Colon (tissue), 2 donors: Measurements from ENCODE around the gene CLEC5A.
"Not testable (repeated sequence)": the region's sequence is repeated elsewhere in the genome, so short reads cannot be mapped to it uniquely, and the experiment has no call there.

Experiments
- FAIRE-seq: peaks from 2 replicates; lab custom pipeline; 2012; peaks lifted over from hg19 to GRCh38; lab: Jason Lieb, UNC
- donor health status: control.
- donor health status: control.

Gene CLEC5A

DNA sequence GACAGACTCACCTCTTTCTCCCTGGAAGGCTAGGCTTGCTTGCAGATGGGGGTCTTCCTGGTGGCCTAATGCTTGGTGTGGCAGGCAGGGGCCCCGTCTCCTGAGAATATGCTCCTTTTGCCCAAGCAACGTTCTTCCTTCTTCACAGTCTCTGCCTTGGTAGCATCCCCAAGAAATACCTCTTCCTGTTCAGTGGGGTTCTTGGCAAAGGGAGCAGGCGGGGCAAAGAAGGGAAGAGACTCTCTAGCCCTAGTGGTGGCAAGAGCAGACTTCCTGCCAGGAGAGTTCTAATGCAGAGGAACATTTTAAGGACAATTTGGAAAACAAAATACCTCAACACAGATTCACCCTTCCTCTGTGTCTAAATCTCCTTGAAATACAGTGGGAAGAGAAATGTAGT lies at the start of gene CLEC5A:
CLEC5A (minus strand) TSS at position 179 of the 400 bp plus-strand sequence. CDS start 682 bp downstream, outside the sequence.
- FAIRE-seq, result no peak

DNA sequence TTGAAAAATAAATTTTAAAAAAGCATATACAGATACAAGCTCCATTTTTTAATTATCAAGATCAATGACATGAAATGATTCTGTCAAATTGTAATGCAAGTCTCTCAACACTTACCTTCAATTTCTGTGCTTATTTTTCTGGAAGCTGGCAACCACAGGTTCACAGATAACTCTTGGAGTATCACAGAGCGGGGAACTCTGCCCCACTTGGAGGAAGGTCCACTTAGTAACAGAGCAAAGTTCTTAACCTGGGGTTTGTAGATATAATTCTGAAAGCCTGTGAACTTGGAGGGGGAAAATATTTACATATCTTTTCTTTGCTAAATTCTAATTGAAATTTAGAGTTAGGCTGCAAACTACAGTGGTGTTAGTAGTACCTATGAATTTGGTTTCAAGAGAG lies 46.6 kb upstream of the CLEC5A start:
- FAIRE-seq, result no peak

DNA sequence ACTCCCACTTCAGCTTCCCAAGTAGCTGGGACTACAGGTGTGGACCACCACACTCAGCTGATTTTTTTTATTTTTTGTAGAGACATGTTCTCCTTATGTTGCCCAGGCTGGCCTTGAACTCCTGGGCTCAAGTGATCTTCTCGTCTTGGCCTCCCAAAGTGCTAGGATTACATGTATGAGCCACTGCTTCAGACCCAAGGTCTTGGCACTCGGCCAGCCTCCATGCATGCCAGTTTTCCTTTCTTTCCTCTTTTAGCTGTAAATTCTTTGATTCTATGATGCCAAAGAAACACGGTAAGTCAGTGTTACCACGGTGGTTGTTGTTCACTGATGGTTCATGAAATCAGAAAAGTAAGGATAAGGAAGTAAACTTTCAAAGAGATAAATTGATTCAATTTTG lies 45.9 kb upstream of the CLEC5A start:
- no peak for FAIRE-seq

DNA sequence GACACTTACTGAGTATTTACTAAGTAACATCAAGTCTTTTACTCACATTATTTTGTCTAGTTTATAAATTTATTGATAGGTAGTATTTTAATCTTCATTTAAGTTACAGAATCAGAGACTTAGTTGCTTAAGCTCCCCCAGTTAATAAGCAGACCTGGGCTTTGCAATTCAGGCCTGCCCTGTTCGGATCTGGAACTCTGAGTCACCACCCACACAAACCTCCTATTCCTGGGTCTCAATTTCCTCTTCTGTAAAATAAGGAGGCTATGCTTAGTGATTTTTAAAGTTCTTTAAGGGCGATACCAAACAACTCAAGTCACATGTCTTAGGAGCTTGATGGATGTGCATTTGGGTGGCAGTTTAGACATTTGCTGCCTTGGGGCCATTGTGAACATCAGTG lies 45.4 kb upstream of the CLEC5A start:
- no peak for FAIRE-seq

DNA sequence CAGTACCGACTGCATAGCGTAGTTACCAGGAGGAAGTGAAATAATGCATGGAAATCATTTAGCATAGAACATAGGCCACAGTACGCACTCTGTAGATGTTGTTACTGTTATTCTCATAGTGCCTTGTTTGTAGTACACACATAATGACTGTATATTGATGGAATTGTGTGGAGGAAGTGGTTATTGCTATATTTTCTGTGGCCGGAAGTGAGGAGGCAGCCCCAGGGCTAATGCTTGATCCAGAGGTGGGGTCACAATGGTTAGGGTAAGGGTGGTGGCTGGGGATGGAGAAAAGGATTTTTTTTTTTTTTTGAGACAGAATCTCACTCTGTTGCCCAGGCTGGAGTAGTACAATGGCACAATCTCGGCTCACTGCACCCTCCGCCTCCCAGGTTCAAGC lies 44.4 kb upstream of the CLEC5A start:
- FAIRE-seq, result no peak

DNA sequence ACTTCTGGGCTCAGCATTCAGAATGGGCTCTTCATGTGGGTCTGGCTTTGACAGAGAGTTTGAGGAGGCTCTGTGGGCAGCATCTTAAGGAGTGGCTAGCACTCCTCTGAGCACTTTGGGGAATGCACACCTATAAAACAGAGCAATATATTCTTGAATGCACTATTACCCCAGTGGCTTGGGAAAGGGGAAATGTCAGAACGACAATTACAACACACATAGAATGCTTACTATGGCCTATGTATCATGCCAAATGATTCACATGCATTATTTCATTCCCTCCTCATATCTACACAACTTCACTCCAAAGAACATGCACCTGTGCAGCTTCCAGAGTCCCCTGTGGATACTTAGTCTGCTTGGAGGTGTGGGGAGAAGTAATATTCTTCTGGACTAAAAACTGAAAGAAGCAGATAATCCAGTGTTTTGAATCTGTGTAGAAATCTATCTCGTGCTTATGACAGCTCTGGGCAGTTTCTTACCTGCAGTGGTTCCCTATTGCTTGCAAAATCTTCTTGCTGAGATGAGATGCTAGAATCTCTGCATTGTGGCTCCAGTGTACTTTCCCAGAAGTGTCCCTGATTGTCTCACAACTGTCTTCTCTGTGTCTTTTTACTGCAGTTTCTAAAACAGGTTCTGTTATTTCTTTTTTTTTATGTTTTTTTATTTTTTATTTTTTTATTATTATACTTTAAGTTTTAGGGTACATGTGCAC lies 43.4 kb upstream of the CLEC5A start:
- FAIRE-seq, result no peak

DNA sequence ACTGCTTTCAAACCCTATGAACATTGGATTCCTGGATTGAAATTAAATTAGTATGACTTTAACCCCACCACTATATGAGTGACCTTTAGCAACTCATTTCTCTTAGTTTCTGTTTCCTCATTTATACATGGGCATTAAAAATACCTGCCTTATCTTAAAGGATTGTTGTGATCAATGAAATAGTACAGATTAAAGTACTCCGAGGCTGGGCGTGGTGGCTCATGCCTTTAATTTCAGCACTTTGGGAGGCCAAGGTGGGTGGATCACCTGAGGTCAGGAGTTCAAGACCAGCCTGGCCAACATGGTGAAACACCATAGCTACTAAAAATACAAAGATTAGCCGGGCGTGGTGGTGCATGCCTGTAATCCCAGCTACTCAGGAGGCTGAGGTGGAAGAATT lies 41.0 kb upstream of the CLEC5A start:
- FAIRE-seq, result not testable (repeated sequence)

DNA sequence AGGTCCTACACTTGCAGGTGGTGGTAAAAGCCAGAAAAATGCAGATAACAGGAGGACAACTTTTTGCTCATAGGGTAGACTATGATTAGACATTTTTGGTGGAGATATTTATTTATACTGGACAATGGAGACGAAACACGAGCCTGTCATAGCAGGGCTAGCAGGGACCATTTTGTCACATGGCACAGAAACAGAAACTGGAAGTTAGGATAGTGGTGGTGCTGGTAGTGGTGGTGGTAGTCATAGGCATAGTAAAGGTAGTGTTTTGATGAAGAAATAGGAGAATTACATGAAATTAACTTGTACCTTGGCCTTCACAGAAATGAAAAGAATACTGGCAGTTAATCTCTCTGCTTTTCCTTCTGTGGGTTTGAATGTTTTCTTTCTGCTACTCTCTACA lies 40.1 kb upstream of the CLEC5A start:
- no peak for FAIRE-seq

DNA sequence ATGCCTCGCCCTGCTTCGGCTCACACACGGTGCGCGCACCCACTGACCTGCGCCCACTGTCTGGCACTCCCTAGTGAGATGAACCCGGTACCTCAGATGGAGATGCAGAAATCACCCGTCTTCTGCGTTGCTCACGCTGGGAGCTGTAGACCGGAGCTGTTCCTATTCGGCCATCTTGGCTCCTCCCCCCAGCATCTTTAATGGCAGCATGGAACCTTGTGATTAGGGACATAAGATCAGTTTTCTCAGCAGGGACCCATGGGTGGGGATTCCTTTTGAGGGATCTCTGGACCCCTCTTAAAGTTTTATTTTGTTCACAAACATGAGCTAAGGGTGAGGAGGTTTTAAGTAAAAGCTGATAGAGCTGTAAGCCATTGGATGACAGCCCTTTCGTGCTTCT lies 39.2 kb upstream of the CLEC5A start:
- not testable (repeated sequence) for FAIRE-seq

DNA sequence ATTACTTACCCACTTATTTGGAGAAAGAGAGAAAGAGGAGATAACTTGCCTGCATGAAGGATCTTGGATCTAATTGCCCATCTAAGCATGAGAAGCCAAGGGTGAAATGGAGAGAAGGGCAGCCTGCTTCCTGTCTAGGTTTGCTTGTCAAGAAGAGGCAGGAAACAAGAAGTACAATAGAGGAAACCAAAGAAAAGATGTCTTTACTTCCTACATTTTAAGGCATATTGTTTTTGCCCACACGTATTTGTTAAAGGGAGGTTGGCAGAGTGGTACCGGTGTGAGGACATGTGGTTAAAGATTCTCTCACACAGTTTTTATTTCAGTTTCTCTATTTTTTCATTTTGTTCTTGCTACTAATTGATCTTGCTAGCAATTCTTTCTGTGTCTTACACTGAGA lies 32.8 kb upstream of the CLEC5A start:
- FAIRE-seq, result no peak

DNA sequence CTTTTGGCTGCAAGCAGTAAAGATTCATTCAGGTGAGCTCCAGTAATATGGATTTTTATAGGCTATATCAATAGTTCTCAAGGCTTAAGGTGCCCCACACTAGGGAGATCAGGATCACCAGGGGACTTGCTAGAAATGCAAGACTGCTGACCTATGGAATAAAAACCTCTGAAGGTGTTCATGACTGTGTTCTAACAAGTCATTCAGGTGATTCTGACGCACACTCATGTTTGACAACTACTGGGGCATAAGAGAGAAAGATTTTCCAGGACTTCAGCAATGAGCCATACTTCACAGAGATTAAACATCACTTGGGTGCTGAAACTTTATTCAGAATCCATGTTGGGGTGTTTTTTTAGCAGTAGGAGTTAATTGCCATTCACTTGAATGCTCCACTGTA lies 31.6 kb upstream of the CLEC5A start:
- no peak for FAIRE-seq

DNA sequence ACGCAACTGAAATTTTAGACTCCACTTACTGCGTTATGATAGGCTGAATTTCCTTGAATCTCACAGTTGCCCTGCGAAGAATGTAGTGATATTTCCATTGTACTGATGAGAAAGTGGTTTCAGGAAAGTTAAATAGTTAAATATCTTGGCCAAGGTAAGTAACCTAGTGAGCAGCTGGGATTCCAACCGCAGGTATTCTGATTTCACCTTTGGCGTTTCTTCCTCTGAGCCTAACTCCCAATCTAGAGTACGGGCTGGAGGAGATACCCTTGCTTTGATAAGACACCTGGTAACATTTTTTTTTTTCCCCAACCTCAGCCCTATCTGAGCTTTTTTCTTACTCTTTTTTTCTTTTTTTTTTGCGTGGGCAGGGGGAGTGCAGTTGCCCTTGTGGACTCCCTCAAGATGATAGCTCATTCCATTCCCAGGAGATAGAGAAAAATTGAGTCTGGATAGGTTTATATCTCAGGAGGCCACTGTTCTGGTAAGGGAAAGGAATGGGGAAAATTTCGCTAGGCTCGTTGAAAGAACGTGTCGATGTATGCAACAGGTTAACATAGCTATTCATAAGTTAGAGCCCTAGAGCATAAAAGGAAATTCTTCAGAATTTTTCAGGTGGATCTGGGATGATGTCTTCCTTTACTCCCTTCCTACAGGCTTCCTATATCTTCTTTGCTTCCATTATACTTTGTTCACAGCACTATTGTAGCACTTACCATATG lies 29.9 kb upstream of the CLEC5A start:
- FAIRE-seq, result no peak

DNA sequence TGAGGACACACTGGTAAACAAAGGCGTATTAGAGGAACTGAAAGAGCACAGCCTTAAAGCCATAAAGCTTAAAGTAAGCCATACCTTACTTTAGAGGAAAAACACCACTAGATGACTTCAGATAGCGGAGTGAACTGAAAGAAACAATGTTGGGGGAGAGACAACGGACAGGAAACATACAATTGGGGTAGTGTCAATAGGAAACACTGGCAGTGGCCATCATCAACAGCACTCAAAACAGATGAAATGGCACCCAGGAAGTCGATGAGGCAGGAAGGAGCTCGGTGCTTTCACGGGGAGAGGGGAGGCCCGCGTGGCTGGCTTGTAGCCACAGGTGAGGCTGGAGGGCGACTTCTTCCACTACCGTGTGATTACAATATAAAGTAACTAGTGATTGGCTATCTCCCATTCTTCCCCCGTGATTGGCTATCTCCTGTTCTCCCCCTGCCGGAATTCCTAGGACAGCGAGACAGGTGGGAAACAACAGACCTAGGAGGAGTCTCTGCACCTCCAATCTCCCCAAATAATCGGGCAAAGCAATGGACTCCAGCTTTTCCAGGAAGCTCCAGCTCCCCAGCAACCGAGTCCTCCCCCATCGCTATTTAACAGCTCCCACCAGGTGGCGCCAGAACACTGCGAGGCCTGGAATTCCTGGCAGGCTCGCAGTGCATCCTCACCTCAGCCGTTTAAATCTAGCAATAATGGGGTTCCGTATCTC lies 29.2 kb upstream of the CLEC5A start:
- no peak for FAIRE-seq

DNA sequence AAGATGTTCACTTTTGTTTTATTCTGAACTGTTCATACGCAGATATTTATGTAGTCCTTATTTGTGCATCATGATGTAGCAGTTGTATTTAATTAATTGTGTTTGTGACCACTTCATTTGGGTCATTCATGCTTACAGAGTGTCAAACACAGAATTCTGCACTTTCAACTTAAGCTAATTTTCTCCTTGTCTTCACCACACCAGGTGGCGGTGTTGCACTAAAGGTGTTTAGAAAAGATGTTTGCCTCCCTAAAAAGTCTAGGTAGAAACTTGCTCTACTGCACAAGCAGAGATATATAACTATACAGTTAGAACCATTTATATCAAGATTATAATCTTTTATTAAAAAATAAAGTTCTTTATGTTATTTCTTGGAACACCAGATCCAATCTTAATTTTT lies 28.1 kb upstream of the CLEC5A start:
- FAIRE-seq, result no peak

DNA sequence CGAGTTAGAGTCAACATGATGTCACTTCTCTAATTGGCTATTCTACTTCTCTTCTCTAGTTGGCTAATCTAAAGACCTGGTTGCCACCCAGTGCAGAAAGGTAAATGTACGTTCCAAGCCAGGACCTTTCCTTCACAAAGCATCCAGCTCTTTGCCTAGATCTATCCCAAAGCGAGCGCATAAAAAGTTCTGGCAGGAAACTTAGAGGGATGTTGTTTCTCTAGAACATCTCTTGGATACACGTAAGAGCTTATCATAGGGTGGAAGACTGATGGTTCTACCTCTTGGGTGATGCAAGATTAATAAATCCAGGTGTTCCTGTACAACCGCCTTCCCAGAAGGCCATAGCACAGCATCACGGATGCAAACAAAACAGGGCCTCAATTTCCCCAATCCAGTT lies 26.9 kb upstream of the CLEC5A start, which contains the start of gene TAS2R38:
TAS2R38 (minus strand) TSS at position 101 of the 400 bp plus-strand sequence; CDS start at position 17, 84 bp downstream.
- no peak for FAIRE-seq

DNA sequence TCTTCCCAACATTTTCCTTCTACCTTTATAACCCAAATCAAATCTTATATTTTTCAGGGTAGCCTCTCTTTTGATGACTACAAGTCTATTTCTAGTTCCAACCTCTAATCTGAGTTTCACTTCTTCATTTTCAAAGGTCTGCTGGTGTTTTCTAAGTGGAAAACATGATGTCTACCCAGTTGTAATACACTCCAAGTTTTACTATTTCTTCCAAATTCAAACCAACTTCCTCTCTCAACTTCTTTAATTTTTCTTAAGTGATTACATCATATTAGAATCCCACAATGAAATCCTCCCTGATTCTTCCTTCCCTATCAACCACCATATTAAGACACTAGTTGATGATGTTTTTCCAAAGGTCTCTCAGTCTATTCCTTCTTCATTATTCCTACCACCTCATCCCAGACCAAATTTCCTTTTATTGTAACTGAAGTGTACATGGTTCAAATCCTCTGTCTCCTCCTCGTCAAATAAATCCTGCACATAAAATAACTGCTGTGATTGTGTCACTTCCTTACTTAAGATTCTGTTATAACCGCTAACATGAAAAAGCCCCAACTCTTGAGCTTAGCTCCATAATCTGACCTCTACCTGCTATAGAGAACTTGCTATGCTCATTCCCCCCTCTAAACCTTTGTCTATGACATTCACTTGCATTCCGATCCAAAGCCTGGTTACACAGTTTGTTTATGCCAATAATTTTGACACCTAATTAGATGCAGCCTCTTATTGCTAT lies 14.1 kb upstream of the CLEC5A start:
- FAIRE-seq, result no peak

DNA sequence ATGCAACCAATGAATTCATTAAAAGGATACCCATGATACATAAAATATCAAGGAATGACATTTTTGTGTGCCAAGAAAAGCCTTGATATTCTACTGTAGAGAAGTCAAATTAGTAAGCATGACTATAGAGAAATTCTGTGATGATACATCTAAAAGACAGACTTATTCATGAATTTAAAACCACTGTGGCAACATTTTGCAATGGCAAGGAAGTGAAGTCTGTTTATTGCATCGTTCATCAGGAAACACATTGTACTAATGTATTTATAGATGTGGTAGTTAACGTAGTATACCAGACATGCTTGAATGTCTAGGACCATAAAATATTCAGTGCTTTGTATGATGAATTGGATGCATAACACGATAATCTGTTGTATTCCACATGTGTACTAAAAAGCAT lies 9.3 kb upstream of the CLEC5A start:
- no peak for FAIRE-seq

DNA sequence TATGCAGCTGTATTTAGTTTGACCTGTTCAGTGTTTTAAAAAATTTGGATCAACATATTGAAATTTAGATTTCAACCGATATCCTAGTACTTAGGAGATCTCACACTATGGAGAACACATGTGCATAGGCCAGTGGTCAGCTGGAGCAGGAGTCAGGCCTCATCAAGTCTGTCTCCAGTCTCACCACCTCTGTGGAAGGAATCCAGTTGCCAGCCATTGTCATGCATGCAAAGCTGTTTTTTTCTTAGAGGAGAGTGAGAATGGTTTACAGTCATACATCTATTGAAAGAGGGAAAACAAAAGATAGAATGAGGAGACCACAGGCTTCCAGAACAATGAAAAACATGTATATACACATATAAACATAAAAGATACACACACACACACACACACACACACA lies 7.6 kb upstream of the CLEC5A start:
- FAIRE-seq, result no peak

DNA sequence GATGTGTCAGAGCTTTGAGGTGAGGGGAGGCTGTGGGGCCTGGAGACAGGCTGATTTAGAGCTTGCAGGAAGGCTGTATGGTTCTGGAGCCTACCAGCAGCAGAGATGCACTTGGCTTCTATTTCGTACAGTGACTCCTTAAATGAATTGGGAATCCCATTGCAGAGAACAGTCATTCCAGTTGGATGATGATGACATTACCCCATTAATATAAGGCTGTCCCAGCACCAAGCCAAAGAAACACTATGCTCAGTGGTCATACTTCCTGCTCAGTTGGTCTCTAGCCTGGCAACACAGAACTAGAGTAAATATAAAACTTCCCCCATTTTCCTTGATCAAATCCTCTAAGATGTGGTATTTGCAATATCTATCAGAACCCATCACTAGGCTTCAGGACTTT lies 5.7 kb upstream of the CLEC5A start:
- no peak for FAIRE-seq

DNA sequence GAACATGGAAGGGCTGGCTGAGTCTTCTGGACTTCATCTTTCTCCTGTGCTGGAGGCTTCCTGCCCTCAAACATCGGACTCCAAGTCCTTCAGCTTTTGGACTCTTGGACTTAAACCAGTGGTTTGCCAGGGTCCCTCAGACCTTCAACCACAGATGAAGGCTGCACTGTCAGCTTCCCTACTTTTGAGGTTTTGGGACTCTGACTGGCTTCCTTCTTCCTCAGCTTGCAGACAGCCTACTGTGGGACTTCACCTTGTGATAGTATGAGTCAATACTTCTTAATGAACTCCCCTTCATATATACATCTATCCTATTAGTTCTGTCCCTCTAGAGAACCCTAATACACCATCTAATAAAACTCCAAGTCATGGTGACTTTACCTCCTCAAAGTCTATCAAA lies 4.0 kb upstream of the CLEC5A start:
- FAIRE-seq, result no peak

DNA sequence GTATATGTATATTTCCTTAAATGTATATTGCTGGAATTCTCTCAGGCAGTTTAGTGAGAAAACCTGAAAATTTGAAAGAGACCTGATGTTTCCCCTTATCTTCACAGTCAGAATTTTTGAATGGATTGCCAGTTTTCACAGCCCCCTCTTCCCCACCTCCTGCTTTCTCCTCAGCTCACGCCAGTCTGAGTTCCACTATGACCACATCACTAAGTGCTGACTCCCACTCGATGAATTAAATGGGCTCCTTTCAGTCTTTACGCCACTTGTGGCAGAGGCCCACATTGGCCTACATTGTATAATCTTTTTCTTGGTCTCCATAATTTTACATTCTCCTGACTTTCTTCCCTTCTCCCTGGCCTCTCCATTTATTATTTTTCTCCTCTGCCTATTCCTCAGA lies 3.1 kb upstream of the CLEC5A start:
- FAIRE-seq, result no peak

DNA sequence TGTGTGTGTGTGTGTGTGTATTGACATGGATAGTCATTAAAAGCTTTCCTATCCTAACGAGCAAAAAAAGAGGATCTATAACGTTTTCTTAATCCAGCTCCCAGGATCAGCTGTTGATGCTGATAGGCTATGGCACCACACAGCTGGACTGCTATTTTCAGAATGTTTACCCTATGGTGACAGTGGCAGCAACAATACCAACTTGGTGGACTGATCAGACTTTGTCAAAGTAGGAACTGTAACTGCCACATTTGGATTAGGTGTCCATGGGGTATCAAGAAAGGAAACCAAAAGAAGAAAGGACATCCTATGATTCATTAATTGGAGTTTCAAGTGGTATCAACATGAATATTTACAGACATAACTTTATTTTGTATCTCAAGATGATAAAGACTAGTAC lies 2.7 kb upstream of the CLEC5A start:
- FAIRE-seq, result no peak

DNA sequence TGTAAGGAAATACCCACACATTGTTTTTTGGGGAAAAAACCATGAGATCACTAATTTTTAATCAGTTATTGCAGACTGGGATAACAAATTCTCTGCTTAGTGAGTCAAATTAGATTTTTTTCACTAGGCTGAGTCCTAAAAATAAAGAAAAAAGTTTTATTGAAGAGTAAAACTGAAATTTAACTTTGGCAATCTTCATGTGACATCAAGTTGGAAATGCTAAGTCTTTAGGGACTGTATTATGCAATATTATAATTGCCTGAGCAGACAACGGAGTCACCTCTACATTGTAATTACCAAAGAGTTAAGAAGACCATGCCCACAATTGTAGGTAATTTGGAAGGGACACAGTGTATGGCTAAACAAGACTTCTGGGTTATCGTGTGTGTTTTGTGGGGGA lies 2.2 kb upstream of the CLEC5A start:
- FAIRE-seq, result no peak
